PC-9 (cell line): Measurements from ENCODE around the gene RNF220.
A peak's percentile ranks its signal among the peaks of the same experiment; 100 is the strongest.

ENCODE experiments used
- CTCF ChIP-seq: fragments of 200-600 bp; sonication (generic); conservative IDR thresholded peaks from 2 replicates; pipeline ENCODE4 v1.6.1; 2017; ENCODE audit warnings: mixed run types, antibody characterized with exemption, mild to moderate bottlenecking, moderate library complexity
- EZH2 ChIP-seq: fragments of 200-600 bp; sonication (generic); IDR thresholded peaks from 2 replicates; pipeline ENCODE4 v1.8.0; 2017; ENCODE audit warnings: antibody characterized with exemption, low read depth

GRCh38 chr1:44653107-44653964 lies 248.3 kb downstream of the RNF220 start:
- TF ChIP-seq CTCF: peak; percentile 37; the same call in 1 of the 2 replicates
- TF ChIP-seq EZH2: no peak
